Type B pancreatic cell (in vitro differentiated cells): ENCODE measurements around the gene CACNA2D1. TPM values are rescaled to one million over a fixed set of nuclear protein-coding genes. Genes with fewer than 3 reads are reported as not detected.

Source experiments
- DNase-seq: peaks from one replicate; pipeline ENCODE4 v3.0.0; 2021; ENCODE audit warnings: mixed read lengths; ENCODE audit not compliant: unreplicated experiment; ENCODE audit errors: extremely low spot score
- H3K27ac Mint-ChIP-seq: 2 replicates; pipeline ENCODE4 v1.8.0; 2021; ENCODE audit warnings: mild to moderate bottlenecking, mixed read lengths
- H3K27me3 Mint-ChIP-seq: 2 replicates; pipeline ENCODE4 v1.8.0; 2021; ENCODE audit warnings: mixed read lengths
- H3K36me3 Mint-ChIP-seq: 2 replicates; pipeline ENCODE4 v1.8.0; 2021; ENCODE audit warnings: mixed read lengths
- H3K4me1 Mint-ChIP-seq: one replicate; pipeline ENCODE4 v1.8.0; 2021; ENCODE audit warnings: mixed read lengths; ENCODE audit not compliant: unreplicated experiment
- H3K4me3 Mint-ChIP-seq: 2 replicates; pipeline ENCODE4 v1.8.0; 2021; ENCODE audit warnings: mild to moderate bottlenecking, mixed read lengths
- H3K9me3 Mint-ChIP-seq: 2 replicates; pipeline ENCODE4 v1.8.0; 2021; ENCODE audit warnings: mixed read lengths
- total RNA-seq: library from RNA; stranded (reverse); gene quantifications from 2 replicates; pipeline ENCODE4 v1.2.1, GENCODE V29; 2021; ENCODE audit warnings: low replicate concordance
- TF ChIP-seq, protein P1 (sequence below): fragments of 200-600 bp; sonication (generic); conservative IDR thresholded peaks from 2 replicates; pipeline ENCODE4 v1.5.0; 2021; ENCODE audit warnings: antibody characterized with exemption, mild to moderate bottlenecking

Gene CACNA2D1
- total RNA-seq, 1 donor from 2014 or later: 21.5 TPM

DNA sequence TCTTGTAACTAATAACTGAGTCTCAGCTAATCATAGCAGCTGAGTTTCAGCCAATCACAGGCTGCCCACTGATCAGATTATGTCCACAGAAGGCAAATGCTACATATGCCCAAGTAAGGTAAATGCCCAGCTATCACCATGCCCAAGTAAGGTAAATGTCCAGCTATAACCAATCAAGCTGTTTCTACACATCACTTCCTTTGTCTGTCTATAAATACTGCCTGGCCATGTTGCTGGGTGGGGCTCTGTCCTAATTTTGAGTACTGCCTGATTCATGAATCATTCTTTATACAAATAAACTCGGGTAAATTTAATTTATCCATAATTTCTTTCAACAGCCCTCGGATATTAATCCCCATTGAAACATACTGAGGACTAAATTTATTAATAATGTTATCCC, 312.4 kb downstream of the CACNA2D1 start:
- Mint-ChIP-seq H3K4me1 (no peaks in the 10 kb centered on the region), H3K27ac (no peak overlapping the region), H3K4me3 (no peak overlapping the region), H3K36me3 (no peaks in the 10 kb centered on the region), H3K27me3 (no peaks in the 10 kb centered on the region), H3K9me3 (no peaks in the 10 kb centered on the region)
- no peak for DNase-seq
- TF ChIP-seq, protein P1, sequence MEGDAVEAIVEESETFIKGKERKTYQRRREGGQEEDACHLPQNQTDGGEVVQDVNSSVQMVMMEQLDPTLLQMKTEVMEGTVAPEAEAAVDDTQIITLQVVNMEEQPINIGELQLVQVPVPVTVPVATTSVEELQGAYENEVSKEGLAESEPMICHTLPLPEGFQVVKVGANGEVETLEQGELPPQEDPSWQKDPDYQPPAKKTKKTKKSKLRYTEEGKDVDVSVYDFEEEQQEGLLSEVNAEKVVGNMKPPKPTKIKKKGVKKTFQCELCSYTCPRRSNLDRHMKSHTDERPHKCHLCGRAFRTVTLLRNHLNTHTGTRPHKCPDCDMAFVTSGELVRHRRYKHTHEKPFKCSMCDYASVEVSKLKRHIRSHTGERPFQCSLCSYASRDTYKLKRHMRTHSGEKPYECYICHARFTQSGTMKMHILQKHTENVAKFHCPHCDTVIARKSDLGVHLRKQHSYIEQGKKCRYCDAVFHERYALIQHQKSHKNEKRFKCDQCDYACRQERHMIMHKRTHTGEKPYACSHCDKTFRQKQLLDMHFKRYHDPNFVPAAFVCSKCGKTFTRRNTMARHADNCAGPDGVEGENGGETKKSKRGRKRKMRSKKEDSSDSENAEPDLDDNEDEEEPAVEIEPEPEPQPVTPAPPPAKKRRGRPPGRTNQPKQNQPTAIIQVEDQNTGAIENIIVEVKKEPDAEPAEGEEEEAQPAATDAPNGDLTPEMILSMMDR: no peak

DNA sequence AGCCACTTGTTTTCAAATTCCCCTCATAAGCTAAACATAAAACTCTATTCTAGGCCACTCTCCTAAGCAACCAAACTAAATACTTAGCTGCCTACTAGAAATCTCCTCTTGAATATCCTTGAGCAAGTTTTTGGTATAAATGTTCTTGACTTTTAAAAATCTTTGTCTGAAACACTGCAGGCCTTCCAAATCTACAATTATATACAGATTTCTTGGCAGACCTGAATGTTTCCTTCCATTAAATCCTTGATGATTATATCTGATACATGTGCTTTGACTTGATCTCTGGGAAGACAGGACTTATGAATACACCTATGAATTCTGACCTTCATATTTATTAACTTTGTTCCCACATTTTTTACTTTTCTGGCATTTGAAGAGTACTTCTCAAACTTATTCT, 314.5 kb downstream of the CACNA2D1 start:
- no peaks in the 10 kb centered on the region for H3K4me1 Mint-ChIP-seq
- TF ChIP-seq, protein P1: no peak

DNA sequence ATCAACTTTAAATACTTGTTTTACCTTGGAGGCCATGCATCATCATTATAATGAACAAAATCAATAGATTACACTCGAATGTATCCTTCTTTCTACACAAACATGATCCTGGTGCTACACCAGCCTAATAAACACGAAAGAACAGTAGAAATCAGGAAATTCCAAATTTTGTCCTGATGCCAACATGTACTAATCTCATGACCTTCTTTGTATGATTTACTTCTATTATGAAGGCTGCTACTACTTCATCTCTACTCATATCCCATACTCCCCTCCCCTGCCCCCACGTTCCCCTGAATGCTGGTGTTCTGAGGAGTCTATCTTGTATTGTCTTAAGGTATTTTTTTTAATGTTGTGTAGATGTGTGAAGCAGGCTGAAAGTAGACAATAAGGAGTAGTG, 315.0 kb downstream of the CACNA2D1 start:
- Mint-ChIP-seq H3K36me3 (no peaks in the 10 kb centered on the region), H3K4me1 (no peaks in the 10 kb centered on the region), H3K27me3 (no peaks in the 10 kb centered on the region), H3K9me3 (no peaks in the 10 kb centered on the region), H3K27ac (no peak overlapping the region), H3K4me3 (no peak overlapping the region)
- TF ChIP-seq, protein P1: no peak
- no peak for DNase-seq

More for the DNA sequence above, 314.5 kb downstream of the CACNA2D1 start:
- Mint-ChIP-seq H3K9me3 (no peaks in the 10 kb centered on the region), H3K27me3 (no peaks in the 10 kb centered on the region), H3K27ac (no peak overlapping the region), H3K36me3 (no peaks in the 10 kb centered on the region), H3K4me3 (no peak overlapping the region)
- DNase-seq: no peak

DNA sequence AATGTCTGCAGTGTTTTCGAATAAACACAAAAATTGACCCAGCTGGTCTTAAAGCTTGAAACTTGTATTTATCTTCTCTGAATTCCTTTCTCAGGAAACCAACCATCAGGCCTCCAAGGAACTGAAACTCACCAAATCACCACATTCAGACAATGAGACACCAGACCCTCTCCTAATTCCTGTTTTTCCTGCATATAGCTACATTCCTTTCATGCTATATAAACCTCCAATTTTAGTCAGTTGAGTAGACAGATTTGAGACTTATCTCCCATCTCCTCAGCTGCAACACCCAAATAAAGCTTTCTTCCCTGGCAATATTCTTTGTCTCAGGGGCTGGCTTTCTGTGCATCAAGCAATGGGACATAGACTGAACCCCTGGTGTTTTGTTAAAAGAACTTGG, 317.0 kb downstream of the CACNA2D1 start:
- no peak overlapping the region for H3K4me3 Mint-ChIP-seq
- no peaks in the 10 kb centered on the region for H3K36me3 Mint-ChIP-seq
- no peaks in the 10 kb centered on the region for H3K9me3 Mint-ChIP-seq
- DNase-seq: no peak
- no peaks in the 10 kb centered on the region for H3K27me3 Mint-ChIP-seq
- TF ChIP-seq, protein P1: no peak
- H3K4me1 Mint-ChIP-seq: no peaks in the 10 kb centered on the region
- H3K27ac Mint-ChIP-seq: no peak overlapping the region

DNA sequence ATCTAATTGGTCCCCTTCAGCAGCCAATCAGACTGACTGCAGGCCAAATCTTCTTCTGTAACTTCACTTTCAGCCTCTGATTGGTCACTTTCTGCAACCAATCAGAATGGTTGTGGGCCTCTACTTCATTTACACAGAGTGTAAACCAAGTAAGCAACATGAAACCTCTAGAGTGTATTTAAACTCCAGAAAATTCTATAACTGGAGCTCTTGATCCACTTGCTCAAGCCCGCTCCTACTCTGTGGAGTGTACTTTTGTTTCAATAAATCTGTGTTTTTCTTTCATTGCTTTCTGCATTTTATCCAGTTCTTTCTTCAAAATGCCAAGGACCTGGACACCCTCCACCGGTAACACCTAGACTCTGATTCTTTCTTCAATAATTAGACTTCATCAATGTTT, 319.1 kb downstream of the CACNA2D1 start:
- Mint-ChIP-seq H3K27me3 (no peaks in the 10 kb centered on the region), H3K36me3 (no peaks in the 10 kb centered on the region), H3K4me1 (no peaks in the 10 kb centered on the region), H3K9me3 (no peaks in the 10 kb centered on the region), H3K27ac (no peak overlapping the region), H3K4me3 (no peak overlapping the region)
- TF ChIP-seq, protein P1: no peak
- no peak for DNase-seq

DNA sequence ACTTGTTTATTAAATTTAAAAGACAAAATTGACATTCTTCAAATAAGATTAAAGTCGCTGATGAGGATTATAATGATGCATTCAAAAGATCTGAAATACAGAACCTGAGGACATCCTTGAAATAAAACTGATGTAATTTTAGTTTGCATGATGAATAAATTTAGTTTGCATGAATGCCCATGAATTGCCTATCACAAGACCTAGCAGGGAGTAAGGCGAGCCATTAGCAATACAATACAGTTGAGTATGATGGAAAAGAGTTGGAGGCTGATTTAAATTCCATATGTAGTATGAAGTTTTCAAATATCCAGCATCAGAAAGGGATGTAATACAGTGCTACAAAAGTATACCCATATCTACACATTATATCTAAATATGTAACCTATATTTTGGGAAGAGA, 321.3 kb downstream of the CACNA2D1 start:
- no peaks in the 10 kb centered on the region for H3K36me3 Mint-ChIP-seq
- H3K27me3 Mint-ChIP-seq: no peaks in the 10 kb centered on the region
- DNase-seq: no peak
- H3K9me3 Mint-ChIP-seq: no peaks in the 10 kb centered on the region
- no peak overlapping the region for H3K27ac Mint-ChIP-seq
- no peak overlapping the region for H3K4me3 Mint-ChIP-seq
- TF ChIP-seq, protein P1: no peak
- H3K4me1 Mint-ChIP-seq: no peaks in the 10 kb centered on the region
